Measurements from ENCODE around the gene ZNF134. TPM values are rescaled to one million over a fixed set of nuclear protein-coding genes. Genes with fewer than 3 reads are reported as not detected.
A peak's percentile ranks its signal among the peaks of the same experiment; 100 is the strongest.

The ZNF134 gene
- polyA plus RNA-seq, 3 donors = 2.2 to 5.4 (median 3.3) TPM

DNA sequence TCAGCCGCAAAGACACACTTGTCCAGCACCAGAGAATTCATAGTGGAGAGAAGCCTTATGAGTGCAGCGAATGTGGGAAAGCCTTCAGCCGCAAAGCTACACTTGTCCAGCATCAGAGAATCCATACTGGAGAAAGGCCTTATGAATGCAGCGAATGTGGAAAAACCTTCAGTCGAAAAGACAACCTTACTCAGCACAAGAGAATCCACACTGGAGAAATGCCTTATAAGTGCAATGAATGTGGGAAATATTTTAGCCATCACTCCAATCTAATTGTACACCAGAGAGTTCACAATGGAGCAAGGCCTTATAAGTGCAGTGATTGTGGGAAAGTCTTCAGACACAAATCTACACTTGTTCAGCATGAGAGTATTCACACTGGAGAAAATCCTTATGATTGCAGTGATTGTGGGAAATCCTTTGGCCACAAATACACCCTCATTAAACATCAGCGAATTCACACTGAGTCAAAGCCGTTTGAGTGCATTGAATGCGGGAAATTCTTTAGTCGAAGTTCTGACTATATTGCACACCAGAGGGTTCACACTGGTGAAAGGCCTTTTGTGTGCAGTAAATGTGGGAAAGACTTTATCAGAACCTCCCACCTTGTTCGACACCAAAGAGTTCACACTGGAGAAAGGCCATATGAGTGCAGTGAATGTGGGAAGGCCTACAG lies 6.8 kb downstream of the ZNF134 start:
- Histone ChIP-seq H4K20me1 (ENCODE audit: insufficient read depth, low read length) (no peaks in the 10 kb centered on the region), H3K4me2 (replicated peaks; ENCODE audit: extremely low read depth, low read length, poor library complexity, severe bottlenecking) (no peak overlapping the region), H3K9ac (ENCODE audit: insufficient read depth, low read length, poor library complexity, severe bottlenecking) (no peak overlapping the region), H3K9me3 (replicated peaks in 1 of 2; ENCODE audit: control insufficient read depth in 1 of 2, insufficient read depth in 1 of 2, low read length in 2 of 2) (peaks cover 91 to 100% of the 10 kb centered on the region in 2 donors), H3K36me3 (replicated peaks in 1 of 2; ENCODE audit: control insufficient read depth in 1 of 2, insufficient read depth in 2 of 2, low read length in 2 of 2) (peaks cover 48 to 83% of the 10 kb centered on the region in 2 donors), H3K27ac (ENCODE audit: low read depth in 1 of 2, low read length in 2 of 2) (no peak overlapping the region), H3K4me1 (ENCODE audit: control insufficient read depth in 1 of 2, insufficient read depth in 2 of 2, low read length in 2 of 2) (no peaks in the 10 kb centered on the region), H3K27me3 (ENCODE audit: control insufficient read depth in 2 of 2, insufficient read depth in 2 of 2, low read length in 2 of 2) (no peaks in the 10 kb centered on the region), H3K79me2 (ENCODE audit: insufficient read depth, low read length) (peaks cover 25% of the 10 kb centered on the region), H2AFZ (ENCODE audit: insufficient read depth, low read depth, low read length, poor library complexity, severe bottlenecking) (no peak overlapping the region), H3K4me3 (replicated peaks in 1 of 3; ENCODE audit: low read depth in 2 of 3, low read length in 3 of 3) (peak overlapping the region in 1 of 3 experiments; percentile 97)
- no peaks in the 10 kb centered on the region for H3K4me1 Mint-ChIP-seq
- peak overlapping the region in 1 of 7 donors; percentile 40 for H3K27ac Mint-ChIP-seq
- intact Hi-C loops (cut with micrococcal nuclease) = no loop called here
- DNase-seq = no peak
- H3K9me3 Mint-ChIP-seq = peaks cover 79 to 100% (median 99%) of the 10 kb centered on the region in 7 donors
- no peak overlapping the region for H3K4me3 Mint-ChIP-seq
- peaks cover 0 to 1% (median 0%) of the 10 kb centered on the region in 3 donors for H3K27me3 Mint-ChIP-seq (ENCODE audit: low read depth in 3 of 3)
- peaks cover 70 to 78% of the 10 kb centered on the region in 2 donors for H3K36me3 Mint-ChIP-seq
- TF ChIP-seq, protein P1, sequence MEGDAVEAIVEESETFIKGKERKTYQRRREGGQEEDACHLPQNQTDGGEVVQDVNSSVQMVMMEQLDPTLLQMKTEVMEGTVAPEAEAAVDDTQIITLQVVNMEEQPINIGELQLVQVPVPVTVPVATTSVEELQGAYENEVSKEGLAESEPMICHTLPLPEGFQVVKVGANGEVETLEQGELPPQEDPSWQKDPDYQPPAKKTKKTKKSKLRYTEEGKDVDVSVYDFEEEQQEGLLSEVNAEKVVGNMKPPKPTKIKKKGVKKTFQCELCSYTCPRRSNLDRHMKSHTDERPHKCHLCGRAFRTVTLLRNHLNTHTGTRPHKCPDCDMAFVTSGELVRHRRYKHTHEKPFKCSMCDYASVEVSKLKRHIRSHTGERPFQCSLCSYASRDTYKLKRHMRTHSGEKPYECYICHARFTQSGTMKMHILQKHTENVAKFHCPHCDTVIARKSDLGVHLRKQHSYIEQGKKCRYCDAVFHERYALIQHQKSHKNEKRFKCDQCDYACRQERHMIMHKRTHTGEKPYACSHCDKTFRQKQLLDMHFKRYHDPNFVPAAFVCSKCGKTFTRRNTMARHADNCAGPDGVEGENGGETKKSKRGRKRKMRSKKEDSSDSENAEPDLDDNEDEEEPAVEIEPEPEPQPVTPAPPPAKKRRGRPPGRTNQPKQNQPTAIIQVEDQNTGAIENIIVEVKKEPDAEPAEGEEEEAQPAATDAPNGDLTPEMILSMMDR (IDR thresholded peaks at IDR 0.05) = no peak
- 100% methylated on average over 6 of the region's 10 CpGs for WGBS (ENCODE audit: insufficient coverage)

GRCh38 chr19:57623091-57623490 lies 9.0 kb downstream of the ZNF134 start:
- Histone ChIP-seq H3K4me2 (replicated peaks; ENCODE audit: extremely low read depth, low read length, poor library complexity, severe bottlenecking) (no peak overlapping the region), H3K36me3 (replicated peaks in 1 of 2; ENCODE audit: control insufficient read depth in 1 of 2, insufficient read depth in 2 of 2, low read length in 2 of 2) (peaks cover 34 to 60% of the 10 kb centered on the region in 2 donors), H3K27ac (ENCODE audit: low read depth in 1 of 2, low read length in 2 of 2) (no peak overlapping the region), H3K4me3 (replicated peaks in 1 of 3; ENCODE audit: low read depth in 2 of 3, low read length in 3 of 3) (peak overlapping the region in 1 of 3 experiments; percentile 97), H4K20me1 (ENCODE audit: insufficient read depth, low read length) (no peaks in the 10 kb centered on the region), H3K9ac (ENCODE audit: insufficient read depth, low read length, poor library complexity, severe bottlenecking) (no peak overlapping the region), H3K79me2 (ENCODE audit: insufficient read depth, low read length) (peaks cover 4% of the 10 kb centered on the region), H2AFZ (ENCODE audit: insufficient read depth, low read depth, low read length, poor library complexity, severe bottlenecking) (no peak overlapping the region), H3K9me3 (replicated peaks in 1 of 2; ENCODE audit: control insufficient read depth in 1 of 2, insufficient read depth in 1 of 2, low read length in 2 of 2) (peaks cover 78 to 98% of the 10 kb centered on the region in 2 donors), H3K4me1 (ENCODE audit: control insufficient read depth in 1 of 2, insufficient read depth in 2 of 2, low read length in 2 of 2) (no peaks in the 10 kb centered on the region), H3K27me3 (ENCODE audit: control insufficient read depth in 2 of 2, insufficient read depth in 2 of 2, low read length in 2 of 2) (no peaks in the 10 kb centered on the region)
- Mint-ChIP-seq H3K4me3 (no peak overlapping the region), H3K27me3 (ENCODE audit: low read depth in 3 of 3) (peaks cover 0 to 2% (median 1%) of the 10 kb centered on the region in 3 donors), H3K4me1 (no peaks in the 10 kb centered on the region), H3K9me3 (peaks cover 65 to 100% (median 96%) of the 10 kb centered on the region in 7 donors), H3K27ac (no peak overlapping the region), H3K36me3 (peaks cover 49 to 58% of the 10 kb centered on the region in 2 donors)
- TF ChIP-seq, protein P1 (IDR thresholded peaks at IDR 0.05) = no peak
- intact Hi-C loops (cut with micrococcal nuclease) = no loop called here
- no peak for DNase-seq

Measured in CD14-positive monocyte (primary cell).